Left ventricle myocardium inferior (tissue), 1 donor: ENCODE measurements around the gene CCDC71L. TPM values are rescaled to one million over a fixed set of nuclear protein-coding genes. Genes with fewer than 3 reads are reported as not detected.

Source experiments
- DNase-seq: peaks from one replicate; pipeline ENCODE4 v3.0.0-alpha.2; 2020
- H3K27ac ChIP-seq: fragments of 200-600 bp; replicated peaks from 2 replicates; pipeline ENCODE4 v1.8.0; 2021
- H3K27me3 ChIP-seq: fragments of 200-600 bp; 2 replicates; pipeline ENCODE4 v1.8.0; 2021; ENCODE audit warnings: low read depth
- H3K36me3 ChIP-seq: fragments of 200-600 bp; 2 replicates; pipeline ENCODE4 v1.8.0; 2021
- H3K4me1 ChIP-seq: fragments of 200-600 bp; 2 replicates; pipeline ENCODE4 v1.8.0; 2021
- H3K4me3 ChIP-seq: fragments of 200-600 bp; 2 replicates; pipeline ENCODE4 v1.8.0; 2021; ENCODE audit warnings: mild to moderate bottlenecking, moderate library complexity
- H3K9me3 ChIP-seq: fragments of 200-600 bp; replicated peaks from 2 replicates; pipeline ENCODE4 v1.8.0; 2021
- CTCF ChIP-seq: fragments of 200-600 bp; IDR thresholded peaks from 2 replicates; pipeline ENCODE4 v1.8.0; 2021; ENCODE audit warnings: antibody characterized with exemption, mild to moderate bottlenecking, borderline replicate concordance
- intact Hi-C: fragments of 100-400 bp; cut with micrococcal nuclease; formaldehyde crosslinking; loops from one replicate; pipeline ENCODE4 v1.11.0; 2022
- total RNA-seq: library from RNA; stranded (reverse); fragmentation: NEBNext Ultra II Directional; extraction: Animal tissue kit (Norgen Biotek cat#: 25700); gene quantifications from one replicate; pipeline ENCODE4 v1.2.1, GENCODE V29; 2021
- donor health status: DM: no; HTN: yes; CAD: no; lungs with severe emphysema.

CCDC71L gene
- total RNA-seq, 1 donor from 2014 or later, result 6.0 TPM

GRCh38 chr7:106659166-106659962, 1.6 kb downstream of the CCDC71L start:
- H3K9me3 ChIP-seq, result no peaks in the 10 kb centered on the region
- H3K4me3 ChIP-seq, result peak overlapping the region; percentile 93
- peak overlapping the region; percentile 97 for H3K27ac ChIP-seq
- H3K36me3 ChIP-seq, result no peaks in the 10 kb centered on the region
- intact Hi-C loops, result loop anchor here (5.0 kb wide), 1 partner anchor 503 kb away; no protein-coding TSS in a partner anchor
- H3K27me3 ChIP-seq, result no peaks in the 10 kb centered on the region
- no peak for TF ChIP-seq CTCF
- no peak for DNase-seq
- H3K4me1 ChIP-seq, result peaks cover 39% of the 10 kb centered on the region

- DNase-seq, result no peak
- no peaks in the 10 kb centered on the region for H3K9me3 ChIP-seq
- no peak overlapping the region for H3K27ac ChIP-seq
- H3K4me1 ChIP-seq, result peaks cover 39% of the 10 kb centered on the region
- no peaks in the 10 kb centered on the region for H3K27me3 ChIP-seq
- peak overlapping the region; percentile 93 for H3K4me3 ChIP-seq
- intact Hi-C loops, result loop anchor here (5.0 kb wide), 1 partner anchor 504 kb away; no protein-coding TSS in a partner anchor
- H3K36me3 ChIP-seq, result no peaks in the 10 kb centered on the region
- no peak for TF ChIP-seq CTCF
These were observed 2.4 kb downstream of the CCDC71L start for GRCh38 chr7:106658316-106659165.

GRCh38 chr7:106657085-106657991, 3.6 kb downstream of the CCDC71L start:
- no peak overlapping the region for H3K27ac ChIP-seq
- peaks cover 39% of the 10 kb centered on the region for H3K4me1 ChIP-seq
- no peak for TF ChIP-seq CTCF
- intact Hi-C loops, result loop anchor here (5.0 kb wide), 1 partner anchor 505 kb away; no protein-coding TSS in a partner anchor
- no peak for DNase-seq
- H3K27me3 ChIP-seq, result no peaks in the 10 kb centered on the region
- H3K36me3 ChIP-seq, result no peaks in the 10 kb centered on the region
- no peak overlapping the region for H3K4me3 ChIP-seq
- H3K9me3 ChIP-seq, result no peaks in the 10 kb centered on the region

GRCh38 chr7:106655703-106656498, 5.1 kb downstream of the CCDC71L start:
- intact Hi-C loops, result loop anchor here (5.0 kb wide), 1 partner anchor 506 kb away; no protein-coding TSS in a partner anchor
- TF ChIP-seq CTCF, result no peak

More at GRCh38 chr7:106655703-106656498, 5.1 kb downstream of the CCDC71L start:
- peaks cover 36% of the 10 kb centered on the region for H3K4me1 ChIP-seq
- H3K27me3 ChIP-seq, result no peaks in the 10 kb centered on the region
- no peak overlapping the region for H3K4me3 ChIP-seq
- H3K27ac ChIP-seq, result no peak overlapping the region
- no peak for DNase-seq
- H3K36me3 ChIP-seq, result no peaks in the 10 kb centered on the region
- no peaks in the 10 kb centered on the region for H3K9me3 ChIP-seq
